ENCODE results near the gene HORMAD2. TPM values are rescaled to one million over a fixed set of nuclear protein-coding genes. Genes with fewer than 3 reads are reported as not detected.

The HORMAD2 gene
- total RNA-seq, 1 donor from 2014 or later, result not detected

DNA sequence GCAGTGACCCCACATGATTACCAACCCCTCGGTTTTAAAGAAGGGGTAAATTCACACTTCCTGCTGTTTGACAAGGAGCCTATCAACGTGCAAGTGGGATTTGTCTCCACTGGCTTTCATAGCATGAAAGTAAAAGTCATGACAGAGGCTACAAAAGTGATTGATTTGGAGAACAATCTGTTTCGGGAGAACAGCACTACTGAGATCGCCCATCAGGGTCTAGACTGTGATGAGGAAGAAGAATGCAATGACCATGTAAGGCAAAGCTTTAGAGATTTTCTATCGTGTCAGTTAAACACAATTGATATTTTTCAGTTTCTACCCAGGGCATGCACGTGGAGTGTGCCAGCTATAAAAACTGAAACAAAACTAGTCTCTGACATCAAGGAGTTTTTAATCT is 41.7 kb downstream of the HORMAD2 start:
- TF ChIP-seq, protein P1, sequence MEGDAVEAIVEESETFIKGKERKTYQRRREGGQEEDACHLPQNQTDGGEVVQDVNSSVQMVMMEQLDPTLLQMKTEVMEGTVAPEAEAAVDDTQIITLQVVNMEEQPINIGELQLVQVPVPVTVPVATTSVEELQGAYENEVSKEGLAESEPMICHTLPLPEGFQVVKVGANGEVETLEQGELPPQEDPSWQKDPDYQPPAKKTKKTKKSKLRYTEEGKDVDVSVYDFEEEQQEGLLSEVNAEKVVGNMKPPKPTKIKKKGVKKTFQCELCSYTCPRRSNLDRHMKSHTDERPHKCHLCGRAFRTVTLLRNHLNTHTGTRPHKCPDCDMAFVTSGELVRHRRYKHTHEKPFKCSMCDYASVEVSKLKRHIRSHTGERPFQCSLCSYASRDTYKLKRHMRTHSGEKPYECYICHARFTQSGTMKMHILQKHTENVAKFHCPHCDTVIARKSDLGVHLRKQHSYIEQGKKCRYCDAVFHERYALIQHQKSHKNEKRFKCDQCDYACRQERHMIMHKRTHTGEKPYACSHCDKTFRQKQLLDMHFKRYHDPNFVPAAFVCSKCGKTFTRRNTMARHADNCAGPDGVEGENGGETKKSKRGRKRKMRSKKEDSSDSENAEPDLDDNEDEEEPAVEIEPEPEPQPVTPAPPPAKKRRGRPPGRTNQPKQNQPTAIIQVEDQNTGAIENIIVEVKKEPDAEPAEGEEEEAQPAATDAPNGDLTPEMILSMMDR (IDR thresholded peaks at IDR 0.05; ENCODE audit: partially characterized antibody, unreplicated experiment), result no peak
- Mint-ChIP-seq H3K36me3 (ENCODE audit: unreplicated experiment) (no peaks in the 10 kb centered on the region), H3K27ac (ENCODE audit: unreplicated experiment) (no peak overlapping the region), H3K9me3 (ENCODE audit: unreplicated experiment) (no peaks in the 10 kb centered on the region), H3K4me3 (ENCODE audit: unreplicated experiment) (no peak overlapping the region), H3K4me1 (ENCODE audit: low read depth, unreplicated experiment) (no peaks in the 10 kb centered on the region), H3K27me3 (ENCODE audit: unreplicated experiment) (no peaks in the 10 kb centered on the region)
- no peak for DNase-seq

DNA sequence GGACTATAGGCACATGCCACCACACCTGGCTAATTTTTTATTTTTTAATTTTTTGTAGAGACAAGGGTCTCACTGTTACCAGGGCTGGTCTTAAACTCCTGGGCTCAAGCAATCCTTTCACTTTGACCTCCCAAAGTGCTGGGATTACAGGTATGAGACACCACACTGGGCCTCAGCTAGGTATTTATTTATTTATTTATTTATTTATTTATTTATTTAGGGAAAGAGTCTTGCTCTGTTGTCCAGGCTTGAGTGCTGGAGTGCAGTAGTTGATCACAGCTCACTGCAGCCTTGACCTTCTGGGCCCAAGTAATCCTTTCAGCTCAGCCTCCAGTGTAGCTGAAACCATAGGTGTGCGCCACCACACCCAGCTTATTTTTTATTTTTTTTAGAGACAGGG is 43.2 kb downstream of the HORMAD2 start:
- TF ChIP-seq, protein P1 (IDR thresholded peaks at IDR 0.05; ENCODE audit: partially characterized antibody, unreplicated experiment), result no peak
- Mint-ChIP-seq H3K36me3 (ENCODE audit: unreplicated experiment) (no peaks in the 10 kb centered on the region), H3K27me3 (ENCODE audit: unreplicated experiment) (no peaks in the 10 kb centered on the region), H3K4me1 (ENCODE audit: low read depth, unreplicated experiment) (no peaks in the 10 kb centered on the region), H3K27ac (ENCODE audit: unreplicated experiment) (no peak overlapping the region), H3K4me3 (ENCODE audit: unreplicated experiment) (no peak overlapping the region), H3K9me3 (ENCODE audit: unreplicated experiment) (no peaks in the 10 kb centered on the region)
- no peak for DNase-seq

DNA sequence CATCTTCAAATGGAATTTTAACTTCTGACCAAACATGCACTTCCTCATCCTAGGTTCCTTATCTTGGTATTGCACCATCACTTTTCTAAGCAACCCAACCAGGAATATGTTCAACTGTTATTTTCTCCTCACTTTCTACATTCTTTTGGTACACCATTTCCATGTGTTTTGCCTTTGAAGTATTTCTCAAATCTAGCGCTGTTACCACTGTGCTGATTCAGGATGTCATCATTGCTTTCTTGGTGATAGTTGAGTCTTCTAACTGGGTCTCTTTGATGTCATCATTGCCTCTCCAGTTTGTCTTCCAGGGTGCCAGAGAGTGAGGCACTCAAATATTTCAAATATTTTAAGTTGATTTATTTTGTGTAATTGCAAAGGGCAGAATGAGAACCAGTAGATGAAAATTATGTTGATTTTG is 47.5 kb downstream of the HORMAD2 start:
- Mint-ChIP-seq H3K27me3 (ENCODE audit: unreplicated experiment) (no peaks in the 10 kb centered on the region), H3K4me3 (ENCODE audit: unreplicated experiment) (no peak overlapping the region), H3K36me3 (ENCODE audit: unreplicated experiment) (no peaks in the 10 kb centered on the region), H3K9me3 (ENCODE audit: unreplicated experiment) (no peaks in the 10 kb centered on the region), H3K4me1 (ENCODE audit: low read depth, unreplicated experiment) (no peaks in the 10 kb centered on the region), H3K27ac (ENCODE audit: unreplicated experiment) (no peak overlapping the region)
- TF ChIP-seq, protein P1 (IDR thresholded peaks at IDR 0.05; ENCODE audit: partially characterized antibody, unreplicated experiment), result no peak
- no peak for DNase-seq

GRCh38 chr22:30128511-30128910 is 48.2 kb downstream of the HORMAD2 start:
- TF ChIP-seq, protein P1 (IDR thresholded peaks at IDR 0.05; ENCODE audit: partially characterized antibody, unreplicated experiment), result no peak
- no peak overlapping the region for H3K4me3 Mint-ChIP-seq (ENCODE audit: unreplicated experiment)
- no peak for DNase-seq
- H3K9me3 Mint-ChIP-seq (ENCODE audit: unreplicated experiment), result no peaks in the 10 kb centered on the region
- H3K36me3 Mint-ChIP-seq (ENCODE audit: unreplicated experiment), result no peaks in the 10 kb centered on the region
- H3K27me3 Mint-ChIP-seq (ENCODE audit: unreplicated experiment), result no peaks in the 10 kb centered on the region
- H3K27ac Mint-ChIP-seq (ENCODE audit: unreplicated experiment), result no peak overlapping the region
- no peaks in the 10 kb centered on the region for H3K4me1 Mint-ChIP-seq (ENCODE audit: low read depth, unreplicated experiment)

GRCh38 chr22:30129636-30130035 is 49.4 kb downstream of the HORMAD2 start:
- H3K4me3 Mint-ChIP-seq (ENCODE audit: unreplicated experiment), result no peak overlapping the region
- no peaks in the 10 kb centered on the region for H3K27me3 Mint-ChIP-seq (ENCODE audit: unreplicated experiment)
- no peak overlapping the region for H3K27ac Mint-ChIP-seq (ENCODE audit: unreplicated experiment)
- no peak for DNase-seq
- TF ChIP-seq, protein P1 (IDR thresholded peaks at IDR 0.05; ENCODE audit: partially characterized antibody, unreplicated experiment), result no peak
- H3K9me3 Mint-ChIP-seq (ENCODE audit: unreplicated experiment), result no peaks in the 10 kb centered on the region
- H3K4me1 Mint-ChIP-seq (ENCODE audit: low read depth, unreplicated experiment), result no peaks in the 10 kb centered on the region
- H3K36me3 Mint-ChIP-seq (ENCODE audit: unreplicated experiment), result no peaks in the 10 kb centered on the region

All from glutamatergic neuron (in vitro differentiated cells).